ENCODE results near the gene ATG5.

The ATG5 gene

GRCh38 chr6:106300020-106300780 lies 25.4 kb downstream of the ATG5 start:
- ATAC-seq (replicated peaks; ENCODE audit: extremely low read depth, poor library complexity, severe bottlenecking) (no peak), DNase-seq (ENCODE audit: low spot score in 2 of 2) (no peak)
- H3K4me3 Mint-ChIP-seq, result no peak overlapping the region
- no peaks in the 10 kb centered on the region for H3K9me3 Mint-ChIP-seq
- H3K36me3 Mint-ChIP-seq (ENCODE audit: insufficient read depth), result peaks cover 2% of the 10 kb centered on the region
- H3K27ac Mint-ChIP-seq (ENCODE audit: low read depth), result no peak overlapping the region
- peaks cover 6% of the 10 kb centered on the region for H3K4me1 Mint-ChIP-seq
- H3K27me3 Mint-ChIP-seq, result no peaks in the 10 kb centered on the region

- H3K9me3 Mint-ChIP-seq, result no peaks in the 10 kb centered on the region
Observed at GRCh38 chr6:106293116-106293515, 32.4 kb downstream of the ATG5 start.

GRCh38 chr6:106290954-106291353 lies 34.6 kb downstream of the ATG5 start:
- DNase-seq (ENCODE audit: low spot score in 2 of 2), result no peak
- peaks cover 25% of the 10 kb centered on the region for H3K36me3 Mint-ChIP-seq (ENCODE audit: insufficient read depth)
- no peaks in the 10 kb centered on the region for H3K27me3 Mint-ChIP-seq
- H3K9me3 Mint-ChIP-seq, result no peaks in the 10 kb centered on the region
- ATAC-seq (replicated peaks; ENCODE audit: extremely low read depth, poor library complexity, severe bottlenecking), result no peak
- peaks cover 30% of the 10 kb centered on the region for H3K4me1 Mint-ChIP-seq
- H3K27ac Mint-ChIP-seq (ENCODE audit: low read depth), result no peak overlapping the region
- no peak overlapping the region for H3K4me3 Mint-ChIP-seq

More at GRCh38 chr6:106293116-106293515, 32.4 kb downstream of the ATG5 start:
- ATAC-seq (replicated peaks; ENCODE audit: extremely low read depth, poor library complexity, severe bottlenecking) (no peak), DNase-seq (ENCODE audit: low spot score in 2 of 2) (no peak)
- no peak overlapping the region for H3K27ac Mint-ChIP-seq (ENCODE audit: low read depth)
- H3K27me3 Mint-ChIP-seq, result no peaks in the 10 kb centered on the region
- H3K4me3 Mint-ChIP-seq, result no peak overlapping the region
- peaks cover 14% of the 10 kb centered on the region for H3K4me1 Mint-ChIP-seq
- peaks cover 24% of the 10 kb centered on the region for H3K36me3 Mint-ChIP-seq (ENCODE audit: insufficient read depth)

GRCh38 chr6:106290032-106290431 lies 35.5 kb downstream of the ATG5 start:
- no peak overlapping the region for H3K27ac Mint-ChIP-seq (ENCODE audit: low read depth)
- peaks cover 35% of the 10 kb centered on the region for H3K4me1 Mint-ChIP-seq
- H3K4me3 Mint-ChIP-seq, result no peak overlapping the region
- H3K36me3 Mint-ChIP-seq (ENCODE audit: insufficient read depth), result peaks cover 23% of the 10 kb centered on the region
- no peaks in the 10 kb centered on the region for H3K9me3 Mint-ChIP-seq
- DNase-seq (ENCODE audit: low spot score in 2 of 2), result no peak
- H3K27me3 Mint-ChIP-seq, result no peaks in the 10 kb centered on the region
- no peak for ATAC-seq (replicated peaks; ENCODE audit: extremely low read depth, poor library complexity, severe bottlenecking)

- H3K27ac Mint-ChIP-seq (ENCODE audit: low read depth), result no peak overlapping the region
- H3K4me3 Mint-ChIP-seq, result no peak overlapping the region
- no peaks in the 10 kb centered on the region for H3K27me3 Mint-ChIP-seq
- ATAC-seq (replicated peaks; ENCODE audit: extremely low read depth, poor library complexity, severe bottlenecking) (no peak), DNase-seq (ENCODE audit: low spot score in 2 of 2) (no peak)
- no peaks in the 10 kb centered on the region for H3K9me3 Mint-ChIP-seq
- H3K36me3 Mint-ChIP-seq (ENCODE audit: insufficient read depth), result peaks cover 17% of the 10 kb centered on the region
- H3K4me1 Mint-ChIP-seq, result peaks cover 46% of the 10 kb centered on the region
Observed at GRCh38 chr6:106287215-106287614, 38.3 kb downstream of the ATG5 start.

GRCh38 chr6:106286746-106287145 lies 38.8 kb downstream of the ATG5 start:
- Mint-ChIP-seq H3K27ac (ENCODE audit: low read depth) (no peak overlapping the region), H3K4me3 (no peak overlapping the region), H3K4me1 (peaks cover 48% of the 10 kb centered on the region), H3K36me3 (ENCODE audit: insufficient read depth) (peaks cover 13% of the 10 kb centered on the region), H3K27me3 (no peaks in the 10 kb centered on the region), H3K9me3 (no peaks in the 10 kb centered on the region)
- DNase-seq (ENCODE audit: low spot score in 2 of 2) (no peak), ATAC-seq (replicated peaks; ENCODE audit: extremely low read depth, poor library complexity, severe bottlenecking) (no peak)

- ATAC-seq (replicated peaks; ENCODE audit: extremely low read depth, poor library complexity, severe bottlenecking) (no peak), DNase-seq (ENCODE audit: low spot score in 2 of 2) (no peak)
- Mint-ChIP-seq H3K4me1 (peaks cover 54% of the 10 kb centered on the region), H3K27me3 (no peaks in the 10 kb centered on the region), H3K36me3 (ENCODE audit: insufficient read depth) (peaks cover 12% of the 10 kb centered on the region), H3K9me3 (no peaks in the 10 kb centered on the region), H3K27ac (ENCODE audit: low read depth) (no peak overlapping the region), H3K4me3 (no peak overlapping the region)
Observed at GRCh38 chr6:106283481-106283880, 42.1 kb downstream of the ATG5 start.

- Mint-ChIP-seq H3K9me3 (no peaks in the 10 kb centered on the region), H3K4me3 (no peak overlapping the region), H3K4me1 (peaks cover 48% of the 10 kb centered on the region), H3K27ac (ENCODE audit: low read depth) (no peak overlapping the region), H3K27me3 (no peaks in the 10 kb centered on the region), H3K36me3 (ENCODE audit: insufficient read depth) (peaks cover 17% of the 10 kb centered on the region)
- no peak for DNase-seq (ENCODE audit: low spot score in 2 of 2)
- no peak for ATAC-seq (replicated peaks; ENCODE audit: extremely low read depth, poor library complexity, severe bottlenecking)
Observed at GRCh38 chr6:106281661-106282060, 43.9 kb downstream of the ATG5 start.

GRCh38 chr6:106281088-106281487 lies 44.5 kb downstream of the ATG5 start:
- Mint-ChIP-seq H3K27ac (ENCODE audit: low read depth) (no peak overlapping the region), H3K4me3 (no peak overlapping the region), H3K27me3 (no peaks in the 10 kb centered on the region), H3K4me1 (peaks cover 46% of the 10 kb centered on the region), H3K36me3 (ENCODE audit: insufficient read depth) (peaks cover 16% of the 10 kb centered on the region), H3K9me3 (no peaks in the 10 kb centered on the region)
- no peak for DNase-seq (ENCODE audit: low spot score in 2 of 2)
- ATAC-seq (replicated peaks; ENCODE audit: extremely low read depth, poor library complexity, severe bottlenecking), result no peak

GRCh38 chr6:106279179-106279578 lies 46.4 kb downstream of the ATG5 start:
- Mint-ChIP-seq H3K9me3 (no peaks in the 10 kb centered on the region), H3K4me1 (peaks cover 36% of the 10 kb centered on the region), H3K27me3 (no peaks in the 10 kb centered on the region), H3K36me3 (ENCODE audit: insufficient read depth) (peaks cover 16% of the 10 kb centered on the region), H3K27ac (ENCODE audit: low read depth) (no peak overlapping the region), H3K4me3 (no peak overlapping the region)
- no peak for DNase-seq (ENCODE audit: low spot score in 2 of 2)
- no peak for ATAC-seq (replicated peaks; ENCODE audit: extremely low read depth, poor library complexity, severe bottlenecking)

- no peak overlapping the region for H3K4me3 Mint-ChIP-seq
- H3K9me3 Mint-ChIP-seq, result no peaks in the 10 kb centered on the region
Observed at GRCh38 chr6:106275692-106276091, 49.9 kb downstream of the ATG5 start.

GRCh38 chr6:106273087-106273486 lies 52.5 kb downstream of the ATG5 start:
- Mint-ChIP-seq H3K27me3 (no peaks in the 10 kb centered on the region), H3K9me3 (no peaks in the 10 kb centered on the region), H3K4me1 (peaks cover 13% of the 10 kb centered on the region), H3K36me3 (ENCODE audit: insufficient read depth) (peaks cover 8% of the 10 kb centered on the region), H3K4me3 (no peak overlapping the region), H3K27ac (ENCODE audit: low read depth) (no peak overlapping the region)
- DNase-seq (ENCODE audit: low spot score in 2 of 2) (no peak), ATAC-seq (replicated peaks; ENCODE audit: extremely low read depth, poor library complexity, severe bottlenecking) (no peak)

More at GRCh38 chr6:106275692-106276091, 49.9 kb downstream of the ATG5 start:
- Mint-ChIP-seq H3K27ac (ENCODE audit: low read depth) (no peak overlapping the region), H3K36me3 (ENCODE audit: insufficient read depth) (peaks cover 15% of the 10 kb centered on the region), H3K4me1 (peaks cover 22% of the 10 kb centered on the region), H3K27me3 (no peaks in the 10 kb centered on the region)
- DNase-seq (ENCODE audit: low spot score in 2 of 2) (no peak), ATAC-seq (replicated peaks; ENCODE audit: extremely low read depth, poor library complexity, severe bottlenecking) (no peak)

- no peaks in the 10 kb centered on the region for H3K9me3 Mint-ChIP-seq
- no peak overlapping the region for H3K4me3 Mint-ChIP-seq
- H3K27ac Mint-ChIP-seq (ENCODE audit: low read depth), result no peak overlapping the region
- peaks cover 21% of the 10 kb centered on the region for H3K4me1 Mint-ChIP-seq
- peaks cover 3% of the 10 kb centered on the region for H3K36me3 Mint-ChIP-seq (ENCODE audit: insufficient read depth)
- no peak for DNase-seq (ENCODE audit: low spot score in 2 of 2)
- no peaks in the 10 kb centered on the region for H3K27me3 Mint-ChIP-seq
- ATAC-seq (replicated peaks; ENCODE audit: extremely low read depth, poor library complexity, severe bottlenecking), result no peak
Observed at GRCh38 chr6:106272287-106272686, 53.3 kb downstream of the ATG5 start.
